SK-N-SH (cell line): ENCODE measurements around the gene C17orf67. TPM values are rescaled to one million over a fixed set of nuclear protein-coding genes. Genes with fewer than 3 reads are reported as not detected.

Source experiments
- CTCF ChIA-PET: fragments of 300-600, 350-600 bp; formaldehyde crosslinking; extraction: SDS; loops from one replicate; lab custom pipeline; 2021; lab: Yijun Ruan, JAX
- POLR2A ChIA-PET: fragments of 350-600 bp; sonication (Branson Sonifier 250); formaldehyde crosslinking; extraction: SDS; loops from one replicate; lab custom pipeline; 2020; ENCODE audit warnings: antibody characterized with exemption, inconsistent platforms; lab: Yijun Ruan, JAX
- DNase-seq: peaks from one replicate; pipeline ENCODE4 v3.0.0; 2012
- H2AFZ ChIP-seq: fragments of 200-600 bp; sonication (generic); 2 replicates; pipeline ENCODE4 v1.8.1; 2016; ENCODE audit warnings: antibody characterized with exemption, mild to moderate bottlenecking, low read depth
- H3F3A ChIP-seq: fragments of 200-600 bp; sonication (generic); replicated peaks from 2 replicates; pipeline ENCODE3; 2016; ENCODE audit warnings: antibody characterized with exemption, mild to moderate bottlenecking; ENCODE audit not compliant: insufficient read depth
- H3K27ac ChIP-seq, 2 experiments: fragments of 200-500 bp in 1 of 2; fragments of 200-600 bp in 1 of 2; sonication (Bioruptor generic) in 1 of 2; sonication (generic), shearing (Covaris generic) in 1 of 2; 2 replicates each; pipeline versions ENCODE4 v1.5.1 to v1.6.1; 2014 to 2016; ENCODE audit warnings: low read depth in 2 of 2, inconsistent platforms in 1 of 2, low read length in 1 of 2, mild to moderate bottlenecking in 1 of 2, mixed read lengths in 1 of 2
- H3K27me3 ChIP-seq: fragments of 200-600 bp; sonication (generic), shearing (Covaris generic); 2 replicates; pipeline ENCODE4 v1.6.1; 2016; ENCODE audit warnings: mixed run types; ENCODE audit not compliant: insufficient read depth
- H3K36me3 ChIP-seq, 2 experiments: fragments of 200-500 bp in 1 of 2; fragments of 200-600 bp in 1 of 2; sonication (Bioruptor generic) in 1 of 2; sonication (generic) in 1 of 2; replicated peaks in 1 of 2; 2 replicates each; pipeline versions ENCODE3 to v1.5.1; 2014 to 2016; ENCODE audit warnings: low read length in 1 of 2, mild to moderate bottlenecking in 1 of 2; ENCODE audit not compliant: insufficient read depth in 2 of 2, control insufficient read depth in 1 of 2
- H3K4me1 ChIP-seq, 2 experiments: fragments of 200-500 bp in 1 of 2; fragments of 200-600 bp in 1 of 2; sonication (Bioruptor generic) in 1 of 2; sonication (generic), shearing (Covaris generic) in 1 of 2; 2 replicates each; pipeline versions ENCODE4 v1.5.1 to v1.6.1; 2014 to 2016; ENCODE audit warnings: low read depth in 1 of 2, low read length in 1 of 2, mixed run types in 1 of 2; ENCODE audit not compliant: insufficient read depth in 2 of 2, control insufficient read depth in 1 of 2
- H3K4me2 ChIP-seq: fragments of 200-600 bp; sonication (generic), shearing (Covaris generic); 2 replicates; pipeline ENCODE4 v1.6.1; 2017; ENCODE audit warnings: mixed run types
- H3K4me3 ChIP-seq, 2 experiments: fragments of 200-500 bp in 1 of 2; fragments of 200-600 bp in 1 of 2; sonication (Bioruptor generic) in 1 of 2; sonication (generic), shearing (Covaris generic) in 1 of 2; 2 replicates each; pipeline versions ENCODE4 v1.5.1 to v1.8.1; 2014 to 2016; ENCODE audit warnings: low read depth in 2 of 2, inconsistent platforms in 1 of 2, low read length in 1 of 2, mild to moderate bottlenecking in 1 of 2, mixed read lengths in 1 of 2, moderate library complexity in 1 of 2
- H3K79me2 ChIP-seq: fragments of 200-600 bp; sonication (generic); 2 replicates; pipeline ENCODE4 v1.8.1; 2017; ENCODE audit warnings: mild to moderate bottlenecking; ENCODE audit not compliant: insufficient read depth
- H3K9ac ChIP-seq: fragments of 200-600 bp; sonication (generic); 2 replicates; pipeline ENCODE4 v1.6.1; 2017; ENCODE audit warnings: mixed run types
- H3K9me2 ChIP-seq: fragments of 200-600 bp; sonication (generic); 2 replicates; pipeline ENCODE4 v1.6.1; 2017; ENCODE audit warnings: mixed run types
- H3K9me3 ChIP-seq: fragments of 200-600 bp; sonication (generic); 2 replicates; pipeline ENCODE4 v1.6.1; 2017; ENCODE audit warnings: mixed run types, mild to moderate bottlenecking, moderate library complexity
- H4K20me1 ChIP-seq: fragments of 200-600 bp; sonication (generic); 2 replicates; pipeline ENCODE4 v1.6.1; 2017; ENCODE audit warnings: mild to moderate bottlenecking, mixed run types; ENCODE audit not compliant: insufficient read depth
- ELF1 ChIP-seq: IDR thresholded peaks from 2 replicates; pipeline ENCODE4 v1.4.0; 2012
- EP300 ChIP-seq, 2 experiments: IDR thresholded peaks; 2 replicates each; pipeline versions ENCODE4 v1.4.0 to v1.6.1; 2012; ENCODE audit warnings: borderline replicate concordance in 1 of 2, low read depth in 1 of 2, low read length in 1 of 2
- EZH2phosphoT487 ChIP-seq: fragments of 200-600 bp; sonication (generic); IDR thresholded peaks from 2 replicates; pipeline ENCODE4 v1.6.1; 2017; ENCODE audit warnings: low read depth, mixed run types, mild to moderate bottlenecking, antibody characterized with exemption, moderate library complexity, borderline replicate concordance
- FOXJ3 ChIP-seq: sonication (generic); formaldehyde crosslinking; IDR thresholded peaks from 2 replicates; pipeline ENCODE4 v1.5.1; 2020; ENCODE audit warnings: mild to moderate bottlenecking, missing genetic modification reagents
- FOXM1 ChIP-seq: IDR thresholded peaks from 2 replicates; pipeline ENCODE4 v1.4.0; 2012; ENCODE audit warnings: low read depth, mild to moderate bottlenecking
- GATA2 ChIP-seq: sonication (generic); formaldehyde crosslinking; IDR thresholded peaks from 2 replicates; pipeline ENCODE4 v1.5.0; 2020; ENCODE audit warnings: mild to moderate bottlenecking, missing genetic modification reagents
- IRF3 ChIP-seq: fragments of 150-350 bp; IDR thresholded peaks from 2 replicates; pipeline ENCODE4 v1.6.1; 2016; ENCODE audit warnings: mild to moderate bottlenecking, low read depth, low read length
- JUND ChIP-seq: IDR thresholded peaks from 2 replicates; pipeline ENCODE4 v1.4.0; 2012
- MXI1 ChIP-seq: IDR thresholded peaks from 2 replicates; pipeline ENCODE4 v1.6.1; 2012; ENCODE audit warnings: mild to moderate bottlenecking, low read depth, low read length, improper control_type of control experiment
- NRF1 ChIP-seq: IDR thresholded peaks from 2 replicates; pipeline ENCODE4 v1.6.1; 2012; ENCODE audit warnings: low read depth, mild to moderate bottlenecking, low read length
- RAD21 ChIP-seq: IDR thresholded peaks from 2 replicates; pipeline ENCODE4 v1.6.1; 2012; ENCODE audit warnings: mild to moderate bottlenecking, low read length
- RCOR1 ChIP-seq: fragments of 150-350 bp; IDR thresholded peaks from 2 replicates; pipeline ENCODE4 v1.6.1; 2017; ENCODE audit warnings: antibody characterized with exemption, low read length
- RXRA ChIP-seq: IDR thresholded peaks from 2 replicates; pipeline ENCODE4 v1.4.0; 2012; ENCODE audit warnings: low read depth, mild to moderate bottlenecking, borderline replicate concordance
- TAF1 ChIP-seq: IDR thresholded peaks from 2 replicates; pipeline ENCODE4 v1.6.1; 2012; ENCODE audit warnings: low read depth, mild to moderate bottlenecking, low read length, moderate library complexity, borderline replicate concordance
- TCF12 ChIP-seq: IDR thresholded peaks from 2 replicates; pipeline ENCODE4 v1.4.0; 2012
- TEAD4 ChIP-seq: IDR thresholded peaks from 2 replicates; pipeline ENCODE4 v1.4.0; 2012; ENCODE audit warnings: mild to moderate bottlenecking, borderline replicate concordance; ENCODE audit not compliant: insufficient read depth
- USF1 ChIP-seq: IDR thresholded peaks from 2 replicates; pipeline ENCODE4 v1.4.0; 2012; ENCODE audit warnings: low read depth, borderline replicate concordance
- USF2 ChIP-seq: fragments of 150-350 bp; IDR thresholded peaks from 2 replicates; pipeline ENCODE4 v1.6.1; 2017; ENCODE audit warnings: antibody characterized with exemption, low read length, low read depth, borderline replicate concordance
- YY1 ChIP-seq: IDR thresholded peaks from 2 replicates; pipeline ENCODE4 v1.4.0; 2012; ENCODE audit warnings: low read depth, mild to moderate bottlenecking
- ZBTB33 ChIP-seq: IDR thresholded peaks from 2 replicates; pipeline ENCODE4 v1.4.0; 2012; ENCODE audit warnings: low read depth, borderline replicate concordance
- WGBS: methylation state at CpG from one replicate; pipeline ENCODE4 v1.1.6; 2017; ENCODE audit warnings: low lambda C conversion rate; 5-methylcytosine and 5-hydroxymethylcytosine counted together
- polyA plus RNA-seq, 3 experiments: library from polyadenylated mRNA; depleted of rRNA; stranded (reverse); fragments of >200 nt; gene quantifications; 2 replicates each; pipeline ENCODE4 v1.2.3, GENCODE V29; 2012

Gene C17orf67
- polyA plus RNA-seq, 1 of the 3 experiments (the other 2 are of a cell fraction): 1.7 TPM

GRCh38 chr17:56842577-56842976 lies 8.9 kb upstream of the C17orf67 start:
- Histone ChIP-seq H3K4me3 (no peak overlapping the region), H3K9me2 (no peaks in the 10 kb centered on the region; the same call in 1 of the 2 replicates), H3K4me1 (peaks cover 3 to 7% of the 10 kb centered on the region in 2 experiments; a peak in 2 of 4 replicates), H3K4me2 (no peak overlapping the region), H4K20me1 (no peaks in the 10 kb centered on the region), H3K27me3 (no peaks in the 10 kb centered on the region), H3K79me2 (peaks cover 6% of the 10 kb centered on the region; the same call in 1 of the 2 replicates), H3K9ac (no peak overlapping the region), H3F3A (peaks cover 3% of the 10 kb centered on the region), H3K36me3 (peaks cover 14 to 41% of the 10 kb centered on the region in 2 experiments), H2AFZ (0 out of 2 replicates have a peak overlapping the region, but pooled peaks have one; percentile 33), H3K9me3 (no peaks in the 10 kb centered on the region), H3K27ac (peak overlapping the region in 1 of 2 experiments; percentile 54; a peak in 1 of 4 replicates)
- ChIA-PET CTCF (interaction anchor here (1.3 to 4.0 kb wide), 2 partner anchors 7 to 71 kb away, joined by 4 to 16 read pairs; partner anchors contain the start of gene TRIM25), POLR2A (no interaction called here)
- 63% methylated on average over 2 of the region's 2 CpGs for WGBS
- TF ChIP-seq YY1 (no peak), ELF1 (no peak), RXRA (0 out of 2 replicates have a peak, but pooled peaks have one; percentile 14), NRF1 (no peak), RCOR1 (peak; percentile 75; the same call in 1 of the 2 replicates), USF2 (no peak), FOXM1 (no peak), GATA2 (CRISPR knock-in tag) (0 out of 2 replicates have a peak, but pooled peaks have one; percentile 8), TCF12 (peak; percentile 53; the same call in 1 of the 2 replicates), JUND (no peak), TEAD4 (no peak), TAF1 (no peak), RAD21 (no peak), EP300 (IDR thresholded peaks at IDR 0.05; ENCODE audit: borderline replicate concordance in 1 of 2, low read depth in 1 of 2, low read length in 1 of 2) (peak in 1 of 2 experiments; percentile 50; a peak in 1 of 4 replicates), EZH2phosphoT487 (no peak), IRF3 (no peak), FOXJ3 (CRISPR knock-in tag) (no peak), MXI1 (no peak), ZBTB33 (no peak), USF1 (no peak)
- no peak for DNase-seq
